HG03175 (cell line): ENCODE results near the gene FRMPD1.

ENCODE experiments used
- ATAC-seq: cut with Tn5 transposase; IDR thresholded peaks from one replicate; pipeline ENCODE4 v1.9.1; 2021; ENCODE audit warnings: mild to moderate bottlenecking, moderate library complexity; ENCODE audit not compliant: unreplicated experiment

Gene FRMPD1

GRCh38 chr9:37769306-37769705 lies 118.6 kb downstream of the FRMPD1 start:
- ATAC-seq, result no peak

- ATAC-seq, result no peak
Measured at GRCh38 chr9:37769995-37770394, 119.2 kb downstream of the FRMPD1 start.

GRCh38 chr9:37775216-37775919 lies 124.6 kb downstream of the FRMPD1 start:
- no peak for ATAC-seq

- ATAC-seq, result no peak
Measured at GRCh38 chr9:37776328-37776727, 125.6 kb downstream of the FRMPD1 start.

GRCh38 chr9:37778534-37778933 lies 127.8 kb downstream of the FRMPD1 start:
- ATAC-seq, result no peak

- no peak for ATAC-seq
Measured at GRCh38 chr9:37784291-37784615, 133.5 kb downstream of the FRMPD1 start.

- peak; percentile 96 for ATAC-seq
Measured at GRCh38 chr9:37784616-37785483, 134.1 kb downstream of the FRMPD1 start, which contains the start of gene EXOSC3. Gene EXOSC3 (minus strand): TSS chr9:37785064. CDS start chr9:37785044, 20 bp downstream.

- ATAC-seq, result no peak
Measured at GRCh38 chr9:37787059-37787458, 136.3 kb downstream of the FRMPD1 start.

GRCh38 chr9:37788332-37788731 lies 137.6 kb downstream of the FRMPD1 start:
- ATAC-seq, result no peak

GRCh38 chr9:37790096-37790495 lies 139.3 kb downstream of the FRMPD1 start:
- ATAC-seq, result no peak

- ATAC-seq, result no peak
Measured at GRCh38 chr9:37792122-37792521, 141.4 kb downstream of the FRMPD1 start.

- ATAC-seq, result no peak
Measured at GRCh38 chr9:37796232-37796631, 145.5 kb downstream of the FRMPD1 start.
